Psoas muscle (tissue), 8 donors: ENCODE measurements around the gene FOXN3. TPM values are rescaled to one million over a fixed set of nuclear protein-coding genes. Genes with fewer than 3 reads are reported as not detected.

Source experiments
- ATAC-seq, 4 donors: fragments of 200-7000 bp; cut with Tn5 transposase; one replicate each; pipeline ENCODE4 v1.9.1; 2020; ENCODE audit warnings: moderate library complexity in 3 of 4, mild to moderate bottlenecking in 2 of 4
- DNase-seq, 2 donors: peaks; one replicate each; pipeline ENCODE4 v3.0.0-alpha.2; 2020
- H3K27ac ChIP-seq: fragments of 200-600 bp; one replicate; pipeline ENCODE4 v1.8.0; 2022
- H3K27me3 ChIP-seq, 3 donors: fragments of 200-600 bp in 1 of 3; one replicate each; pipeline versions ENCODE4 v1.6.1 to v1.8.0; 2013 to 2022; ENCODE audit warnings: low read length in 2 of 3, mild to moderate bottlenecking in 2 of 3, moderate library complexity in 1 of 3; ENCODE audit not compliant: insufficient read depth in 3 of 3
- H3K36me3 ChIP-seq, 2 donors: fragments of 200-600 bp in 1 of 2; one replicate each; pipeline versions ENCODE4 v1.6.1 to v1.8.0; 2013 to 2022; ENCODE audit warnings: low read depth in 1 of 2, mild to moderate bottlenecking in 1 of 2, moderate library complexity in 1 of 2; ENCODE audit not compliant: insufficient read depth in 1 of 2
- H3K4me1 ChIP-seq: fragments of 200-600 bp; one replicate; pipeline ENCODE4 v1.8.0; 2022
- H3K4me3 ChIP-seq: fragments of 200-600 bp; one replicate; pipeline ENCODE4 v1.8.0; 2022; ENCODE audit warnings: mild to moderate bottlenecking
- H3K9me3 ChIP-seq: fragments of 200-600 bp; one replicate; pipeline ENCODE4 v1.8.0; 2022
- CTCF ChIP-seq: fragments of 200-600 bp; IDR thresholded peaks from one replicate; pipeline ENCODE4 v1.8.0; 2022; ENCODE audit warnings: antibody characterized with exemption
- WGBS, 3 donors: extraction: QIAGEN DNeasy Blood & Tissue Kit; methylation state at CpG; one replicate each; pipeline versions ENCODE4 v1.1.6 to v1.1.7; 2013; 5-methylcytosine and 5-hydroxymethylcytosine counted together
- intact Hi-C, 2 donors: fragments of 100-400 bp; cut with DNase I; formaldehyde crosslinking; loops; one replicate each; pipeline versions ENCODE4 v1.11.0 to v1.14.2; 2022
- polyA plus RNA-seq, 3 donors: library from polyadenylated mRNA; stranded (reverse); fragments of 200-250 nt; gene quantifications; one replicate each; pipeline ENCODE4 v1.2.3, GENCODE V29; 2013
- total RNA-seq, 4 donors: library from RNA; stranded (reverse); fragmentation: NEBNext Ultra II Directional in 2 of 4; extraction: Animal tissue kit (Norgen Biotek cat#: 25700) in 2 of 4; gene quantifications; one replicate each; pipeline versions ENCODE4 v1.2.1 to v1.2.4, GENCODE V29; 2021 to 2023
- donor health status: healthy with polysubstance abuse.
- donor health status: DM: no; HTN: no; CAD: no; lungs with moderate emphysema.
- donor health status: Bipolar disorder and iron deficiency.
- donor health status: healthy.
- donor health status: DM: yes; HTN: yes; CAD: no.
- donor health status: DM: no; HTN: no; CAD: no.
- donor health status: DM: no; HTN: no; CAD: no.
- donor health status: DM: yes; HTN: yes; CAD: no.

The FOXN3 gene
- total and polyA plus RNA-seq, 7 donors: 10.1 to 123 (median 73.6) TPM

- no peaks in the 10 kb centered on the region for H3K27me3 ChIP-seq
- no peak for ATAC-seq
- 70 to 88% (median 73%) methylated on average over 6 of the region's 6 CpGs for WGBS, 3 donors
- no peak for DNase-seq
- no peak overlapping the region for H3K27ac ChIP-seq
- intact Hi-C loops: loop anchor here in 1 of 2 donors (10.0 kb wide), 1 partner anchor 123 kb away; no protein-coding TSS in a partner anchor
- H3K4me3 ChIP-seq: no peak overlapping the region
- H3K36me3 ChIP-seq: peaks cover 0 to 5% of the 10 kb centered on the region in 2 donors
- peaks cover 30% of the 10 kb centered on the region for H3K4me1 ChIP-seq
- peaks cover 11% of the 10 kb centered on the region for H3K9me3 ChIP-seq
- no peak for TF ChIP-seq CTCF
Measured at GRCh38 chr14:89167705-89168104, 249.3 kb downstream of the FOXN3 start.

- H3K4me1 ChIP-seq: peaks cover 30% of the 10 kb centered on the region
Measured at GRCh38 chr14:89166633-89167032, 250.4 kb downstream of the FOXN3 start.

GRCh38 chr14:89165189-89166181 lies 251.5 kb downstream of the FOXN3 start:
- DNase-seq: no peak
- 25 to 47% (median 28%) methylated on average over 11 of the region's 11 CpGs for WGBS, 3 donors
- no peaks in the 10 kb centered on the region for H3K27me3 ChIP-seq
- intact Hi-C loops: loop anchor here in 1 of 2 donors (10.0 kb wide), 1 partner anchor 121 kb away; no protein-coding TSS in a partner anchor
- H3K36me3 ChIP-seq: peaks cover 0 to 22% of the 10 kb centered on the region in 2 donors
- peaks cover 30% of the 10 kb centered on the region for H3K4me1 ChIP-seq
- peak overlapping the region; percentile 52 for H3K4me3 ChIP-seq
- H3K27ac ChIP-seq: peak overlapping the region; percentile 64
- H3K9me3 ChIP-seq: no peaks in the 10 kb centered on the region
- no peak for TF ChIP-seq CTCF
- peak; percentile 49 to 70 (median 58) for ATAC-seq

More at GRCh38 chr14:89166633-89167032, 250.4 kb downstream of the FOXN3 start:
- no peak for DNase-seq
- no peak for TF ChIP-seq CTCF
- no peaks in the 10 kb centered on the region for H3K27me3 ChIP-seq
- peaks cover 1% of the 10 kb centered on the region for H3K9me3 ChIP-seq
- H3K4me3 ChIP-seq: no peak overlapping the region
- intact Hi-C loops: loop anchor here in 1 of 2 donors (10.0 kb wide), 1 partner anchor 122 kb away; no protein-coding TSS in a partner anchor
- H3K36me3 ChIP-seq: peaks cover 0 to 16% of the 10 kb centered on the region in 2 donors
- peak in 3 of 4 donors; percentile 57 to 74 (median 71) for ATAC-seq
- WGBS, 3 donors: 44 to 52% (median 44%) methylated on average over 4 of the region's 4 CpGs
- peak overlapping the region; percentile 64 for H3K27ac ChIP-seq

- intact Hi-C loops: loop anchor here (5.0 to 10.0 kb wide), 2 partner anchors 120 to 127 kb away; no protein-coding TSS in a partner anchor
- ATAC-seq: peak in 2 of 4 donors; percentile 35 to 47
- Histone ChIP-seq H3K9me3 (no peaks in the 10 kb centered on the region), H3K27ac (peak overlapping the region; percentile 64), H3K4me3 (peak overlapping the region; percentile 52), H3K36me3 (peaks cover 0 to 22% of the 10 kb centered on the region in 2 donors), H3K4me1 (peaks cover 30% of the 10 kb centered on the region), H3K27me3 (no peaks in the 10 kb centered on the region)
- 72 to 79% (median 74%) methylated on average over 18 of the region's 18 CpGs for WGBS, 3 donors
- TF ChIP-seq CTCF: no peak
- DNase-seq: no peak
Measured at GRCh38 chr14:89164168-89165073, 252.6 kb downstream of the FOXN3 start.
